ENCODE data around the gene IL34.
"Not testable (repeated sequence)": the region's sequence is repeated elsewhere in the genome, so short reads cannot be mapped to it uniquely, and the experiment has no call there.

The IL34 gene

DNA sequence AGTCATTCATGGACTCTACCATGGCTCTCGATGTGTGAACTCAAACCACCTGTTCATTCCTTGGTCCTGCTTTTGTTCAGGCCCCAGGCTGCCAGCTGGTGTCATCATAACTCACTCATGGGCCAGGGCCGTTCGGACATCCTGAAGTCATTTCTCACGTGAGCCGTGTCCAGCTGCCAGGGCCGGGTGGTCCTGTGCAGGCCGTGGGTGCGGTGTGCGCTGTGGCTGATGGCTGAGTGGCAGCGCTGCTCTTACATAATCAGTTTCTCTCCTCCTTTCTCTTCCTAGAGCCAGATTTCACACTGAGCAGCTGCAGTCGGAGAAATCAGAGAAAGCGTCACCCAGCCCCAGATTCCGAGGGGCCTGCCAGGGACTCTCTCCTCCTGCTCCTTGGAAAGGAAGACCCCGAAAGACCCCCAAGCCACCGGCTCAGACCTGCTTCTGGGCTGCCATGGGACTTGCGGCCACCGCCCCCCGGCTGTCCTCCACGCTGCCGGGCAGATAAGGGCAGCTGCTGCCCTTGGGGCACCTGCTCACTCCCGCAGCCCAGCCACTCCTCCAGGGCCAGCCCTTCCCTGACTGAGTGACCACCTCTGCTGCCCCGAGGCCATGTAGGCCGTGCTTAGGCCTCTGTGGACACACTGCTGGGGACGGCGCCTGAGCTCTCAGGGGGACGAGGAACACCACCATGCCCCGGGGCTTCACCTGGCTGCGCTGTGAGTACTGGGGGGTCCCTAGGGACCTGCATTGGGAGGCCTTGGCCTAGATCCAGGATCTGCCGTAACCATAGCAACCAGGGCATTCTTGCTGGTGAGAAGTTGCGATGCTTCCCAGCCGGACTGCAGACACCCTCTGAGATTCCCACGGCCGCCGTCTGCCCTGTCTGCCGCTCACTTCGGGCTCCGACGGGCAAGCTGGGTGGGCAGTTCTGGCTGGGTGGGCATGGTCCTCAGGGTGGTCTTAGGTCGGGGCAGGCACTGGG, at the start of gene IL34:
IL34 (plus strand) TSS at position 300 of the 982 bp plus-strand sequence; CDS start at position 689, 389 bp downstream.
- DNase-seq, result no peak

DNA sequence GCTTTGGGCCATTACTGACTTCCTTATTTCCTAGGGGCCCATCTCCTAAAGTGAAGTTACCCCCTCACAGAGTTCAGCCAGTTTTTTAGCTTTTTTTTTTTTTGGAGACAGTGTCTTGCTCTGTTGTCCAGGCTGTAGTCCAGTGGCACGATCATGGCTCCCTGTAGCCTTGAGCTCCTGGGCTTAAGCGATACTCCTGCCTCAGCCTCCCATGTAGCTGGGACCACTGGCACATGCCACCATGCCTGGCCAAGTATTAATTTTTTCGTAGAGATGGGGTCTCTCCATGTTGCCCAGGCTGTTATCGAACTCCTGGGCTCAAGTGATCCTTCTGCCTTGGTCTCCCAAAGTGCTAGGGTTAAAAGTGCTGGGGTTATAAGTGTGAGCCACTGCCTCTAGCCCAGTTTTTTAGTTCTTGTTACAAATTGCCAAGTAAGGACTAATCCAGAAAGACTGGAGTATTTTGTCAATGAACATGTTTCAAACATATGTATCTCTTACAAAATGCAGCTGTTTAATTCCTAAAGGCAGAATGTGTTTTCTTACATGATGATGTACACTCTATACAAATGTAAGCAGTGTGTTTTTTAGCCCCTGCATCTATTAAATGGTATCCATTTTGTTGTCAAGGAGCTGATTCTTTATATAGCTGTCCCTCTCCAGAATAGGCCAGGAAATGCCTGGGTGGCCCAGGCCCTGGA, 49.1 kb upstream of the IL34 start:
- no peak for DNase-seq

DNA sequence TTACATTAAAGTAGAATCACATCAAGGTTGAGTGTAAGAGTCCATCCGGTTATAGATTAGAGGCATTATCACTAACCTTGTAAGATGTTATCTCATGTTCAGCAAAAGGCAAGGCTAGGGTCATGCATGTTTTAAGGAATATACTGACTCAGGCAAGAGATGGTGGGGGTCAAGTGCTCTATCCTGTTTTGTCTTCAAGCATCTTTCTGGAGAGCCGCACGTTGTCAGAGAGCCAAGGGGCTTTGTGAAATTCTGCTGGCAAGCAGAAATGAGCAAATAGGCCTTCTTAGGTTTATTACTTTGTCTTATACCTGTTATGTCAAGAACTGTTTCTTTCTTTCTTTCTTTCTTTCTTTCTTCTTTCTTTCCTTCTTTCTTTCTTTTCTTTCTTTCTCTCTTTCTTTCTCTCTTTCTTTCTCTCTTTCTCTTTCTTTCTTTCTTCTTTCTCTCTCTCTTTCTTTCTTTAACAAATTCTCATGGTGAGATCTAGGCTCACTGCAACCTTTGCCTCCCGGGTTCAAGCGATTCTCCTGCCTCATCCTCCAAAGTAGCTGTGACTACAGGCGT, 47.3 kb upstream of the IL34 start:
- DNase-seq, result no peak

DNA sequence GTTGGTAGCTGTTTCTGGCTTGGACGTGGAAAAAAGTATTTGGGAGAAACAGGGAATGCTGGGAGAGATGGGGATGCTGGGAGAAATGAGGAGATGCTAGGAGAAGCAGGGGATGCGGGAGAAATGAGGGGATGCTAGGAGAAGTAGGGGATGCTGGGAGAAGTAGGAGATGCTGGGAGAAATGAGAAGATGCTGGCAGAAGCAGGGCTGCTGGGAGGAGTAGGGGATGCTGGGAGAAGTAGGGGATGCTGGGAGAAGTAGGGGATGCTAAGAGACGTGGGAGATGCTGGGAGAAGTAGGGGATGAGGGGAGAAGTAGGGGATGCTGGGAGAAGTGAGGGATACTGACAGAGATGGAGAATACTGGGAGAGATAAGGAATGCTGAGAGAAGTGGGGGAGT, 45.6 kb upstream of the IL34 start:
- DNase-seq, result no peak

DNA sequence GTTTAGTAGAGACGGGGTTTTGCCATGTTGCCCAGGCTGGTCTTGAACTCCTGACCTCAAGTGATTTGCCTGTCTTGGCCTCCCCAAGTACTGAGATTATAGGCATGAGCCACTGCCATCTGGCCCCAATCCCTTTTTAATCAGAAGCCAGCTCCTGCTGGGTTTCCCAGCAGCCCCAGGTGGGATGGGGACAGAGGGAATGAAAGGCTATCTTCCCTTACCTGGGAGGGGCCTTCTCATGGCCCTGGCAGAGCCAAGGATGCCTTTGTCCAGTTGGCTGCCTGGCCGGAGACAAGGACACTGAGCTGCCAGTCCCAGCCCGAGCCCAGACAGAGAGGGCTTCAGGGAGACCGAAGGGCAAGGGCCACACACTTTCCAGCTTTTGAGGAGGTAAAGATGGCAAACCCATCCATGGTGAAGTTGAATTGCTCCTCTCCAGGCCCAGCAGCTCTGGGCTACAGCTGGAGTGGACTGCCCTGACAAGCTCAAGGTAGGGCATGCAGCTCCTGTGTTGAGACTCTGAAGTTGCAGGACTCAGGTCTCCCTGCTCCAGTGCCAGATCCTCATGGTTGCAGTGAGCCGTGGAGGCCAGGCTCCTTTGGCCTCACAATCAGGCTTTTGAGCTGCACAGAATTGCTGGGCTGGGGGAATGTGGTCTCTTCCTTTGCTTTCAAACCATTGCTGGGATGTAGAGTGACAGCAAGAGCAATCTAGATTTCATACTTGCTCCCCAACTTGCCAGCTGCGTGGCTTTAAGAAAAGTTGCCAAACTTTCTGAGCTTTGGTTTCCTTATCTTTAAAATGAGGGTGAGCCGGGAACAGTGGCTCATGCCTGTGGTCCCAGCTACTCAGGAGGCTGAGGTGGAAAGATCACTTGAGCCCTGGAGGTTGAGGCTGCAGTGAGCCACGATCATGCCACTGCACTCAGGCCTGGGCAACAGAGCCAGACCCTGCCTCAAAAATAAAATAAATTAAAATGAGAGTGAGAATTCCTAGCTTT, 44.5 kb upstream of the IL34 start:
- no peak for DNase-seq

DNA sequence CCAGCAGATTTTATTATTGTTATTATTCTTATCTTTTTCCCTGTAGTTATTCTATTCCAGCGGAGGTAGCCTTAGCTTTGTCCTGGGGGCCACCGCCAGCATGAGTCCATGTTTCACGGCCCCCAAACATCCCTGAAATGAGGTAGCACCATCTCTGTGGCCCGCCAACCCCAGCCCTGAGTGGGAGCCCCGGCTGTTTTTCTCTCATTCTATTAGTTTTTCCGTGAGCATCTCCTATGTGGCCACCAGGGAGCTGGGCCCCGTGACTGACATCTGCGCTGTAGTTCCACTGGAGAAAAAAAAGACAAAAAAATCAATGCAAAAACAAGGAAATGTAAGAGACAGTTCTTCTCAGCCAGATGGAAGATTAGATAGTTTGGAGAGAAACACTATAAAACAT, 43.5 kb upstream of the IL34 start:
- DNase-seq, result no peak

DNA sequence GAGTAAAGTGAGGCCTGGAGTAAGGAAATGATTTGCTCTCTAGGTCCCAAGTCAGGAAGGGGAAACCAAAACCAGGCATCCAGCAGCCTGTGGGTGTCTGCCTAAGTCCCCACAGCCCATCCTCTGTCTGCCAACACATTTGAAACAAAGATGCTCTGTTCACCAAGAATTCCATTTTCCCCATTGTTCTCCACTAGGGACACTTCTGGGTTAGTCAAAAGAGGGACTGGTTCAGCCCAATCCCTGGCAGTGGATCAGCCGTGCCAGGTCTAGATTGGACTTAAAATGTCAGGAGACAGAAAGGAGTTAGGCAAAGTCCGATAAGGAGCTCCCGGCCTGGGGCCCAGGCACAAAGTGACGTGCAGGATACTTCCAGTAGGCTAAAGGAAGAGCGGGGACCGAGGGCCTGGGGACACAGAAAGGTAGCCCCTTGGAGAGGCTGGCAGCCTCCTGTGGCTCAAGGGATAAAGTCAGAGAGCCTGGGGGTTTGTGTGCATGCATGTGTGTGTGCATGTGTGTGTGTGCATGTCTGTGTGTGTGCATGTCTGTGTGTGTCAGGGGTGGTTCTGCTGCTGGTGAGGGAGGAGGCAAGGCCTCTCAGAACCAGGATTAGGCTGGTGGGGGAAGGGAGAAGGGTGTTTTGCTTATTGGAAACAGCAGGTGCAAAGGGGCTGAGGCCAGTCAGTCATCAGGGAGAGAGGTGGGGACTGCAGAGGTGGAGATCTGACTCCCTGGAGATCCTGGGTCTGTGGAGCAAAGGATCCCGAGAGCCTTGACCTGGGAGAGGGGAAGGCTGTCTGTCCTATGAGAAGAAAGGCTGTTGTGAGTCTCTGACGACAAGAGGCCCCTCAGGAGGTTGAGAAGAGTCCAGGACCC, 41.7 kb upstream of the IL34 start:
- no peak for DNase-seq

DNA sequence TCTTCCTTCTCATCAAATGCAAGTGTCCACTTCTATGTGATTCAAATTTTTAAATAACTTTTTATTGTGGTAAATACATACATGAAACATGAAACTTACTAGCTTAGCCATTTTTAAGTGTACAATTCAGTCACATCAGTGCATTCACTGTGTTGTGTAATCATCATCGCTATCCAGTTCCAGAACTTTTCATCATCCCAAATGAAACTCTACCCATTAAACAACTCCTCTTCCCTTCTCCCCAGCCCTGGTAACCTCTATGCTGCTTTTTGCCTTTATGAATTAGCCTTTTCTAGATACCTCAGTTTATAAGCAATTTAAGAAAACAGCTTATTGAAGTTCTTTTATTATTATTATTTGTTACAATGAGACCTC, 41.1 kb upstream of the IL34 start:
- DNase-seq, result no peak

DNA sequence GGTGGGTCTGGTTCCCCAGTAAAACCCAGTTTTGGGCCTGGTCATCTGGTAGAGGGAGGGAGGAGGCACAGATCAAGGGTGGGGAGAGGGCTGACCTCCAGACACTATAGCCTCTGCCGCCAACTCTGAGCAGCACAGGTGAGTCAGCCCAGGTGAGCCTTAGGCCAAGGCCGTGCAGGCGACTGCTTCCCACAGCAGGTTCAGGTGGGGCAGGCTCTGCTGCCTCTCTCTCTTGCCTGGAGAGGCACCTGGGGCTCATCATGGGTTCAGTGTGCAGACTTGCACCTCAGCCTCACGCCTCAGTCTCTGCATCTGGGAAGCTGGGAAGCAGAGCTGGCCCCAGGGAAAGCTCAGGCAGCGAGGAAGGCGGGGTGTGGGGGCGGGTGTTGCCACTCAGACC, 37.8 kb upstream of the IL34 start:
- no peak for DNase-seq

DNA sequence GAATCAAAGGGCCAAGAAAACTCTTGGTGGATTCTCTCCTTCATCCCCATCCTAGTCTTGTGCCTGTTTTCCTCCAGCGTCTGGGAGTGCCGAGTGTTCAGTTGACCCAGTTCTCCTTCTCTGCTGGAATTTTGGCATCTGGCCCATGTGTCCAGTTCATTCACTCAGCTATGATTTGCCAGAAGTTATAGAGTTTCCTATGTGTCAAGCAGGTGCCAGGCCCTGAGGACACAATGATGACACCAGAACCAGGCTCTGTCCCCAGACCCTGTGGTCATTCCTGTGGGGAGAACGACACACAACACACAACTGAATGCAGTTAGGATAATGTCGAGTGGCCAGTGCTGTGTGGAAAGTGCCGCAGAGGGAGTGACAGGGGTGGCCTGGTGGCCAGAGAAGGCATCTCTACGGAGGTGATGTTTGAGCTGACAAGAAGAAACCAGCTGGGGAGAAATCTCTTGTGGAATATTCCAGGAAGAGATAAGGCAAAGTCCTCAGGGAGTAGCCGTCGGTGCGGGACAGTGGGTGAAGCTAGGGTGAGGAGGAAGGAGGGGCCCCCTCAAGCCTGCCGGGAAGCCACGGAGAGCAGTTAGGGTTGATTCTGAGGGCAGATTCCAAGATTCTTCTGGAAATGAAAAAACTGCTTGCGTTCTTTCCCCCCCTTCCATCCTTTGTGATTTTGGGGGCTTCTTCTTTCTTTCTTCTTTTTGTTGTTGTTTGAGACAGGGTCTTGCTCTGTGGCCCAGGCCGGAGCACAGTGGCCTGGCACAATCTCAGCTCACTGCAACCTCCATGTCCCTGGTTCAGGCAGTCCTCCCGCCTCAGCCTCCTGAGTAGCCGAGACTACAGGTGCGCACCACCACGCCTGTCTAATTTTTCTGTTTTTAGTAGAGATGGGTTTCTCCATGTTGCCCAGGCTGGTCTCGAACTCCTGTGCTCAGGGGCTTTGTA, 35.8 kb upstream of the IL34 start:
- no peak for DNase-seq

DNA sequence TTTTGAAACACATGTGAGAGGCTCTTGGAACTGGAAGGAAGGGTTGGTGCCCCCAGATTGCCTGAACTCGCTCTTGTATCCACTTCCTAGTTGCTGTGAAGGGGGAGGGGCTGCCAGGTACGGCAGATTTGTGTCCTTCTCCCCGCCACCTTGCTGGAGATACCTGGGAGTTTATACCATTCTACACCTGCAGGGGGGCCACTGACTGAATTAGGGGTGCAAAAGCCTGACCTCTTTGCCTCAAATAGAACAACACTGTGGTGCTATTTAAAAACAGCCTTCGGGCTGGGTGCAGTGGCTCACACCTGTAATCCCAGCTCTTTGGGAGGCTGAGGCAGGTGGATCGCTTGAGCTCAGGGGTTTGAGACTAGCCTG, 35.1 kb upstream of the IL34 start:
- no peak for DNase-seq

DNA sequence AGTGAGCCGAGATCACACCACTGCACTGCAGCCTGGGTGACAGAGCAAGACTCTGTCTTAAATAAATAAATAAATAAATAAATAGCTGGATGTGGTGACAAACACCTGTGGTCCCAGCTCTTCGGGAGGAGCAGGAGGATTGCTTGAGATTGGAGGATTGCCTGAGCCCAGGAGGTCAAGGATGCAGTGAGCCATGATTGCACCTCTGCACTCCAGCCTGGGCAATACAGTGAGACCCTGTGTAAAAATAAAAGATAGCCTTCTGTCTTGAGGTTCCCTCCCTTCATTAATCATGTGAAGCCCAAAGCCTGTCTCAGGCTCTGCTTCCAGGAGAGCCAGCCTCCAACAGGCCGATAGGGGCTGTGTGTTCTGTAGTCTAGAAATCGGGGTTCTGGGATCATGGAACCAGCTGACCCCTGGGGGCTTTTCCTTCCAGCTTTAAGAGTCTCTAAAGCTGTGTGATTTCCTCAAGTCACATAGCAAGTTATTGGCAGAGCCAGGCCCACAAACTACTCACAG, 34.5 kb upstream of the IL34 start:
- no peak for DNase-seq

DNA sequence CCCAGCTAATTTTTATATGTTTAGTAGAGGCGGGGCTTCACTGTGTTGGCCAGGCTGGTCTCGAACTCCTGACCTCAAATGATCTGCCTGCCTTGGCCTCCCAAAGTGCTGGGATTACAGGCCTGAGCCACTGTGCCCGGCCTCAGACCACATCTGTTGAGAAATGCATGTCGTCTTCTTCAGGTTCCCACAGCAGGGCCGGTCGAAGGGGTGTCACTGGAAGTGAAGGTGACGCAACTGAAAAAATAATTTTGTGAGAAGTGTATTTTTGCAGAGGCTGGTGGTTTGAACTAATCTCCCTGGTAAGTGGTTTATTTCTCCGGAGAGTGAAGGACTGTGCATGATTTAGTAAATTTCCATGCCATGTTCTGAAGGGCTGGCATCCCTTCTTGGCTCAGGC, 33.4 kb upstream of the IL34 start:
- no peak for DNase-seq

DNA sequence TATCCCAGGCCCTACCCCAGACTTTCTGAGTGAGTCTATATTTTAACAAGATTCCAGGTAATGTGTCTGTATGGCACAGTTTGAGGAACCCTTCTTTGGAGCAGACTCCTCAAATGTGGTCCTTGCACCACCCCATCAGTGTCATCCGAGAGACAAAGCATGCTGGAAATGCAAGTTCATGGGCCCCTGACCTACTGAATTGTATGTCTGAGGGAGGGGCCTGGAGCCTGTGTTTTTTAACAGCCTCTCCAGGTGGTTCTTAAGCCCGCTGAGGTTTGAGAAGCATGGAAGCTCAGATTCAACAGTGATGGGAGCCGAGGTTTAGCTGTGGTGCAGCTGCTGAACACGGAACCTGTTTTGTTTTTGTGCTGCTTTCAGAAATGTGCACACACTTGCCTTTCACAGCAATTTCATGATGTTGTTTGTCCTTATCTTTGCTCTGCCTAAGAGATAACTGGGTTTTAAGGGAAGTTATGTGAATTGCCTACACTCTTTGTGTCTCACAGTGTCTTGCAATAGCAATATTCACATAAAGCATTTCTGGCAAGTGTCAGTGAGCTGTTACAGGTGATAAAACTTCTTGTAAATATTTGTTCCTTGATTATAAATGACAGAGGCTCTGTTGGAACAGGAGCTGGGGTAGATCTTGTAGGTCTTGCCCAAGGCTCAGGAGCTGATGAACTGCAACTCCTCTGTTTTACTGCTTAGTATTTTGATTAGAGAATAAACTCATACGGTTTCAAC, 32.0 kb upstream of the IL34 start:
- no peak for DNase-seq

DNA sequence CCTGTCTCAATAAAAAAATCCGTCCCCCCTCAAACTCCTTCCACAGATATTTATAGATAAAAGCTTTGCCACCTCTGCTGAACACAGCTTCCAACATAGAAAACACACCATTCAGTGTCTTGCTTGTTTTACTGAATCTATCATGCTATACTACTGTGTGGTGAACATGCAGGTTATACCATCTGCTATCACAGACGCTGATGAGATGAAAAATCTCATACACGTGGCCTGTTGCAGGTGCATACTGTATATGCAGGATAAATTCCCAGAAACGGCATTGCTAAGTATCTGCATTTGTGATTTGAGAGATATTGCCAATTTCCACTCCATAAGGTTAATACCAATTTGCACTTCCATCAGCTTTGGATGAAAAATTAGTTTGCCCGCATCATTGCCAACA, 30.4 kb upstream of the IL34 start:
- no peak for DNase-seq

DNA sequence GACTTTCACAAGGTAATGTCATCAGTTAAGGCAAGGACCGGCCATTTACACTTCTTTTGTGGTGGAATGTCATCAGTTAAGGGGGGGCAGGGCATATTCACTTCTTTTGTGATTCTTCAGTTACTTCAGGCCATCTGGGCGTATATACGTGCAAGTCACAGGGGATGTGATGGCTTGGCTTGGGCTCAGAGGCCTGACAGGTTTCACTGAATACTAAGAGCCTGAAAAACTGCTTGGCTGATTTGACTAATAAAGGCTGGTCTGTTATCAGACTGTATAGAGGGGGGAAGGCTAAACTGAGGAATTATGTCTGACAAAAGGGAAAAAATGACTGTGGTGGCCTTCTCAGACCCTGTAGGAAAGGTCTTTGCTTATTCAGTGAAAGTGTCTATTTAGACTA, 24.5 kb upstream of the IL34 start:
- not testable (repeated sequence) for DNase-seq

DNA sequence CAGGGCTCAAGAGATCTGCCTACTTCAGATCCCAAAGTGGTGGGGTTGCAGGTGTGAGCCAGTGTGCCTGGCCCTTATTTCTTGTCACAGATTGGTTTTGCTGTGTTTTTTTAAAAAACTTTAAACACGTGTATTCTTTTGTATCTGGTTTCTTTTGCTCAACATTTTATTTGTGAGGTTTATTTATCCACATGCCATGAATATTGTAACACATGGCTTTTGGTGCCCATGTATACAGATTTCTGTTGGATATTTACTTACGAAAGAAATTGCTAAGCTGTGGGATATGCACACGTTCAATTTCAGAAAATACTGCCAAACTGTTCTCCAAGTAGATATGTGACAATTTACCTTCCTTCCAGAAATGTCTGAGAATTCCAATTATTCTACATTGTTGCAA, 18.7 kb upstream of the IL34 start:
- DNase-seq, result no peak

DNA sequence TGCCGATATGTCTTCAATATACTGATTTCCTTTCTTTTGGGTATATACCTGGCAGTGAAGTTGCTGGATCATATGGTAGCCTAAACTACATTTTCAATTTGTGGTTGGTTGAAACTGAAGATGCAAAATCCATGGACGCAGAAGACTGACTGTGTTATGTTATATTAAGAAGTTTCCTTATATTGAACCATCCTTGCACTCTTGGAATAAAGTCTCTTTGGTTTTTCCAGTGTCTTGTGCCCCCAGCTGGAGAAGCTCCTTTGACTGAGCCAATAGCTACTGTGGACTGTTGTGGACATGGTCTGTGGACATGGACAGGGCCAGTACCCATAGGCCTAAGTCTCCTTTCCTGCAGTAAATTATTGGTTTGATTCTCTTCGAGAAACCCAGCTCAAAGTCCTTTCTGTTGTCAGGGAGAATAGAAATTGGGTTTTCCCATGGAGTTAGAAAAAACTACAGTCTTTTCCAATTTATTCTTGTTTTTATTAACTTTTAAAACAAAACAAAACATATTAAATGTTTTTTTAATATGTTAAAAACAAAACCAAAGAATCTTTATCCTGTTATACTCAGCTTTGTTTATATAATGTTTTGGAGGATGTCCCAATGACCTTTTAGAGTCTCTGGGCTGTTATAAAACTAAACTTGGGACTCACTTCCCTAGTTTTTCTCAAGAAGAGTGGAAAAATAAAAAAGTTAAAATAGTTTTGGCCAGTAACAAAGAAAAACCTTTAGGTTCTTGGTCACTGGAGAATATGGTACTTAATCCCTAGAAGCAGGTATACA, 15.2 kb upstream of the IL34 start:
- DNase-seq, result no peak

DNA sequence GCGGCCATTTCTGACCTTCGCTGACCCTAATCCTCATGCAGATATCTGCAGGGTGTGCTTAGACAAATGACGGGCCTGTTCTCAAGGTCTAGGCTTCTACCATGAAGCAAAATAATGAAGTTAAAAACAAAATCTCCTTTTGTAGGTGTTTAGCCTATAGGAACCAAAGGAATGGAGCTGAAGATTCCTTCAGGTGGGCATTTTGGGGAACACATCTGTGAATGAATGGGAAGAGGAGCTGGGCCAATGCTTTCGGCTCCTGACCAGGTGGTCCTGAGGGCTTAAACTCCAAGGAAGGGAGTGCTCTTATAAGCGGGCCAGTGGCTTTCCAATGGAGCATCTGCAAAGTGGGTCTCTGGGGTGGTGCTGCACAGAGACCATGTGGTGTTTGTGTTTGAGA, 14.1 kb upstream of the IL34 start:
- DNase-seq, result no peak

Measured in activated CD4-positive, CD25-positive, alpha-beta regulatory T cell treated with anti-CD3 and anti-CD28 coated beads, Interleukin-2, amount 50 U/mL, for 72 hours (primary cell).